Liver (tissue), 9 donors: ENCODE data around the gene TUBB4B. TPM values are rescaled to one million over a fixed set of nuclear protein-coding genes. Genes with fewer than 3 reads are reported as not detected.

Experiments used
- DNase-seq: peaks from one replicate; pipeline ENCODE4 v3.0.0-alpha.2; 2017; ENCODE audit warnings: low spot score
- H3K27ac ChIP-seq, 2 donors: one replicate each; pipeline ENCODE4 v1.7.0; 2013; ENCODE audit warnings: inconsistent platforms in 2 of 2, low read length in 2 of 2, control low read depth in 1 of 2, low read depth in 1 of 2, mild to moderate bottlenecking in 1 of 2
- H3K27me3 ChIP-seq, 4 donors: one replicate each; pipeline versions ENCODE4 v1.6.1 to v1.7.0; 2013; ENCODE audit warnings: low read length in 3 of 4, inconsistent platforms in 1 of 4, mild to moderate bottlenecking in 1 of 4, moderate library complexity in 1 of 4; ENCODE audit not compliant: control insufficient read depth in 4 of 4, insufficient read depth in 4 of 4
- H3K36me3 ChIP-seq, 4 donors: one replicate each; pipeline versions ENCODE4 v1.6.1 to v1.7.0; 2013; ENCODE audit warnings: low read length in 3 of 4, mild to moderate bottlenecking in 3 of 4, low read depth in 1 of 4, moderate library complexity in 1 of 4; ENCODE audit not compliant: control insufficient read depth in 4 of 4, insufficient read depth in 3 of 4
- H3K4me1 ChIP-seq, 4 donors: one replicate each; pipeline versions ENCODE4 v1.6.1 to v1.7.0; 2013; ENCODE audit warnings: low read length in 3 of 4, mild to moderate bottlenecking in 3 of 4, moderate library complexity in 1 of 4; ENCODE audit not compliant: control insufficient read depth in 4 of 4, insufficient read depth in 4 of 4
- H3K4me3 ChIP-seq, 3 donors: one replicate each; pipeline versions ENCODE4 v1.6.1 to v1.7.0; 2013; ENCODE audit warnings: low read length in 3 of 3, control low read depth in 1 of 3, low read depth in 1 of 3, mild to moderate bottlenecking in 1 of 3
- H3K9ac ChIP-seq, 2 donors: one replicate each; pipeline ENCODE4 v1.7.0; 2013; ENCODE audit warnings: low read length in 2 of 2, mild to moderate bottlenecking in 2 of 2, moderate library complexity in 2 of 2, control low read depth in 1 of 2, low read depth in 1 of 2
- H3K9me3 ChIP-seq, 4 donors: one replicate each; pipeline versions ENCODE4 v1.6.1 to v1.7.0; 2013; ENCODE audit warnings: low read length in 3 of 4; ENCODE audit not compliant: control insufficient read depth in 4 of 4
- EGR1 ChIP-seq, 2 donors: IDR thresholded peaks; 2 replicates each; pipeline ENCODE4 v1.6.1; 2016 to 2018; ENCODE audit warnings: antibody characterized with exemption in 2 of 2, low read depth in 2 of 2
- FOXA1 ChIP-seq: IDR thresholded peaks from 2 replicates; pipeline ENCODE4 v1.6.1; 2016; ENCODE audit warnings: antibody characterized with exemption
- FOXA2 ChIP-seq: IDR thresholded peaks from 2 replicates; pipeline ENCODE4 v1.6.1; 2016; ENCODE audit warnings: antibody characterized with exemption
- GABPA ChIP-seq, 2 donors: IDR thresholded peaks in 1 of 2; conservative IDR thresholded peaks in 1 of 2; 2 replicates each; pipeline ENCODE4 v1.6.1; 2016; ENCODE audit warnings: antibody characterized with exemption in 2 of 2, mild to moderate bottlenecking in 1 of 2, moderate library complexity in 1 of 2
- HNF4A ChIP-seq, 2 donors: conservative IDR thresholded peaks; 2 replicates each; pipeline ENCODE4 v1.6.1; 2016; ENCODE audit warnings: antibody characterized with exemption in 2 of 2, mild to moderate bottlenecking in 2 of 2
- HNF4G ChIP-seq: IDR thresholded peaks from 2 replicates; pipeline ENCODE4 v1.6.1; 2016; ENCODE audit warnings: antibody characterized with exemption
- JUND ChIP-seq, 2 donors: IDR thresholded peaks; 2 replicates each; pipeline ENCODE4 v1.6.1; 2016; ENCODE audit warnings: antibody characterized with exemption in 2 of 2
- NR2F2 ChIP-seq: IDR thresholded peaks from 2 replicates; pipeline ENCODE4 v1.6.1; 2016; ENCODE audit warnings: antibody characterized with exemption
- RAD21 ChIP-seq, 2 donors: IDR thresholded peaks; 2 replicates each; pipeline ENCODE4 v1.6.1; 2016; ENCODE audit warnings: antibody characterized with exemption in 2 of 2, mild to moderate bottlenecking in 2 of 2
- RXRA ChIP-seq, 2 donors: IDR thresholded peaks; 2 replicates each; pipeline ENCODE4 v1.6.1; 2017 to 2018; ENCODE audit warnings: antibody characterized with exemption in 2 of 2, mild to moderate bottlenecking in 1 of 2
- SP1 ChIP-seq: IDR thresholded peaks from 2 replicates; pipeline ENCODE4 v1.6.1; 2018; ENCODE audit warnings: antibody characterized with exemption, mild to moderate bottlenecking
- TAF1 ChIP-seq: conservative IDR thresholded peaks from 2 replicates; pipeline ENCODE4 v1.6.1; 2016; ENCODE audit warnings: antibody characterized with exemption, mild to moderate bottlenecking
- YY1 ChIP-seq: IDR thresholded peaks from 2 replicates; pipeline ENCODE4 v1.6.1; 2016; ENCODE audit warnings: antibody characterized with exemption, mild to moderate bottlenecking
- WGBS: extraction: QIAGEN DNeasy Blood & Tissue Kit; methylation state at CpG from one replicate; pipeline ENCODE4 v1.1.7; 2013; 5-methylcytosine and 5-hydroxymethylcytosine counted together
- polyA plus RNA-seq, 2 donors: library from polyadenylated mRNA; stranded (reverse) in 1 of 2; unstranded in 1 of 2; fragments of 200-250 nt in 1 of 2; fragments of >200 nt in 1 of 2; fragmentation: Nextera tagmentation in 1 of 2; extraction: Ambion mirVana in 1 of 2; gene quantifications; one replicate each; pipeline versions ENCODE4 v1.2.1 to v1.2.3, GENCODE V29; 2013 to 2015
- total RNA-seq, 2 donors: library from RNA; depleted of rRNA; stranded (reverse); fragments of >200 nt; gene quantifications; one replicate each; pipeline ENCODE4 v1.2.3, GENCODE V29; 2014
- TF ChIP-seq, protein P1 (sequence below): IDR thresholded peaks from 2 replicates; pipeline ENCODE4 v1.6.1; 2016; ENCODE audit warnings: antibody characterized with exemption
- TF ChIP-seq, protein P2 (sequence below): IDR thresholded peaks from 2 replicates; pipeline ENCODE4 v1.6.1; 2016; ENCODE audit warnings: antibody characterized with exemption, mild to moderate bottlenecking
- TF ChIP-seq, protein P3 (sequence below): fragments of 150-350 bp; IDR thresholded peaks from 2 replicates; pipeline ENCODE4 v1.5.1; 2017; ENCODE audit warnings: improper control_type of control experiment, low read depth, low read length; ENCODE audit not compliant: missing input control
- TF ChIP-seq, protein P4 (sequence below): IDR thresholded peaks from 2 replicates; pipeline ENCODE4 v1.6.1; 2016; ENCODE audit warnings: antibody characterized with exemption
- TF ChIP-seq, protein P5 (sequence below): IDR thresholded peaks from 2 replicates; pipeline ENCODE4 v1.6.1; 2016; ENCODE audit warnings: antibody characterized with exemption
- donor health status: healthy.
- donor health status: healthy.
- donor health status: healthy.
- donor health status: healthy.
- donor health status: healthy.

The TUBB4B gene
- total and polyA plus RNA-seq, 4 donors, result 173 to 199 (median 185) TPM

DNA sequence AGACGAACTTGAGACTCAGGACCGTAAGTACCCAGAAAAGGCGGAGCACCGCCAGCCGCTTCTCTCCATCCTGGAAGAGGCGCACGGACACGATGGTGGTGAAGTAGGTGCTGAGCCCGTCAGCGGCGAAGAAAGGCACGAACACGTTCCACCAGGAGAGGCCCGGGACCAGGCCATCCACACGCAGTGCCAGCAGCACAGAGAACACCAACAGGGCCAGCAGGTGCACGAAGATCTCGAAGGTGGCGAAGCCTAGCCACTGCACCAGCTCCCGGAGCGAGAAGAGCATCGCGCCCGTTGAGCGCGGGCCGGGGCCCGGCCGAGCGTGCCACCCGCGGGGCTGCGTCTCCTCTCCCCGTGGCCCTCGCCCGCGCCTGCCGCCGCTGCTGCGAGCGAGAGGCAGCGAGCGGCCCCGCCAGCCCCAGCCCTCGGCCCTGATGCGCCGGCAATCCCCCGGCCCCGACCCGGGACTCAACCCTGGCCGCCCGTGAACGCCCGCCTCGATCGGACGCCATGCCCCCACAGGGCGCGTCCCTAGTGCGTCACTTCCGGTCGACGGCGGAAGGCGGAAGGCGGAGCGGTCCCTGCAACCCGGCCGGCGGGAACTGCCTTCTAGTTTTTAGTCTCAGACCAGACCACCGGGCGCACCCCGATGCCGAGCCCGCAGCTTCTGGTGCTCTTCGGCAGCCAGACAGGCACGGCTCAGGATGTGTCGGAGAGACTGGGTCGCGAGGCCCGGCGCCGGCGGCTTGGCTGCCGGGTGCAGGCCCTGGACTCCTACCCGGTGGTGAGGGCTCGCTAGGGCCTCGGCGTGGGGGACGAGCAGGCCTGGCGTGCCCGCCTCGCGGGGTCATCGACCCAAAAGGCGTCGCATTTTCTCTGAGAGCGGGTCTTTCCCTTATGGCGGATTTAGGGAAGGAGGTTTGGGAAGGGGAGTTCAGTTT, 35.7 kb upstream of the TUBB4B start, which contains the start of the genes NDOR1 and TMEM203:
Gene NDOR1 (plus strand): TSS at position 575 of the 944 bp plus-strand sequence. CDS start 78 bp downstream, at position 653.
Gene TMEM203 (minus strand): TSS at position 523 of the 944 bp plus-strand sequence. CDS start 234 bp downstream, at position 289.
- Histone ChIP-seq H3K36me3 (peaks cover 0 to 5% (median 0%) of the 10 kb centered on the region in 4 donors), H3K27me3 (no peaks in the 10 kb centered on the region), H3K4me1 (peaks cover 25 to 62% (median 55%) of the 10 kb centered on the region in 4 donors), H3K9me3 (no peaks in the 10 kb centered on the region), H3K27ac (peak within 1 kb of the TSS; percentile 45 to 73), H3K4me3 (peak within 1 kb of the TSS; percentile 90 to 98 (median 96)), H3K9ac (peak within 1 kb of the TSS; percentile 64 to 82)
- under 1% methylated on average over 98 of the region's 98 CpGs for WGBS
- DNase-seq, result peak; percentile 95
- TF ChIP-seq YY1, result peak; percentile 94
- TF ChIP-seq TAF1, result no peak
- TF ChIP-seq, protein P1, sequence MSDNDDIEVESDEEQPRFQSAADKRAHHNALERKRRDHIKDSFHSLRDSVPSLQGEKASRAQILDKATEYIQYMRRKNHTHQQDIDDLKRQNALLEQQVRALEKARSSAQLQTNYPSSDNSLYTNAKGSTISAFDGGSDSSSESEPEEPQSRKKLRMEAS, result no peak
- TF ChIP-seq NR2F2, result no peak
- no peak for TF ChIP-seq RXRA (IDR thresholded peaks at IDR 0.05)
- TF ChIP-seq FOXA2, result no peak
- no peak for TF ChIP-seq HNF4A (conservative IDR thresholded peaks at IDR 0.05)
- TF ChIP-seq FOXA1, result no peak
- TF ChIP-seq, protein P2, sequence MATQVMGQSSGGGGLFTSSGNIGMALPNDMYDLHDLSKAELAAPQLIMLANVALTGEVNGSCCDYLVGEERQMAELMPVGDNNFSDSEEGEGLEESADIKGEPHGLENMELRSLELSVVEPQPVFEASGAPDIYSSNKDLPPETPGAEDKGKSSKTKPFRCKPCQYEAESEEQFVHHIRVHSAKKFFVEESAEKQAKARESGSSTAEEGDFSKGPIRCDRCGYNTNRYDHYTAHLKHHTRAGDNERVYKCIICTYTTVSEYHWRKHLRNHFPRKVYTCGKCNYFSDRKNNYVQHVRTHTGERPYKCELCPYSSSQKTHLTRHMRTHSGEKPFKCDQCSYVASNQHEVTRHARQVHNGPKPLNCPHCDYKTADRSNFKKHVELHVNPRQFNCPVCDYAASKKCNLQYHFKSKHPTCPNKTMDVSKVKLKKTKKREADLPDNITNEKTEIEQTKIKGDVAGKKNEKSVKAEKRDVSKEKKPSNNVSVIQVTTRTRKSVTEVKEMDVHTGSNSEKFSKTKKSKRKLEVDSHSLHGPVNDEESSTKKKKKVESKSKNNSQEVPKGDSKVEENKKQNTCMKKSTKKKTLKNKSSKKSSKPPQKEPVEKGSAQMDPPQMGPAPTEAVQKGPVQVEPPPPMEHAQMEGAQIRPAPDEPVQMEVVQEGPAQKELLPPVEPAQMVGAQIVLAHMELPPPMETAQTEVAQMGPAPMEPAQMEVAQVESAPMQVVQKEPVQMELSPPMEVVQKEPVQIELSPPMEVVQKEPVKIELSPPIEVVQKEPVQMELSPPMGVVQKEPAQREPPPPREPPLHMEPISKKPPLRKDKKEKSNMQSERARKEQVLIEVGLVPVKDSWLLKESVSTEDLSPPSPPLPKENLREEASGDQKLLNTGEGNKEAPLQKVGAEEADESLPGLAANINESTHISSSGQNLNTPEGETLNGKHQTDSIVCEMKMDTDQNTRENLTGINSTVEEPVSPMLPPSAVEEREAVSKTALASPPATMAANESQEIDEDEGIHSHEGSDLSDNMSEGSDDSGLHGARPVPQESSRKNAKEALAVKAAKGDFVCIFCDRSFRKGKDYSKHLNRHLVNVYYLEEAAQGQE, result no peak
- no peak for TF ChIP-seq SP1
- no peak for TF ChIP-seq JUND (IDR thresholded peaks at IDR 0.05)
- TF ChIP-seq, protein P3, sequence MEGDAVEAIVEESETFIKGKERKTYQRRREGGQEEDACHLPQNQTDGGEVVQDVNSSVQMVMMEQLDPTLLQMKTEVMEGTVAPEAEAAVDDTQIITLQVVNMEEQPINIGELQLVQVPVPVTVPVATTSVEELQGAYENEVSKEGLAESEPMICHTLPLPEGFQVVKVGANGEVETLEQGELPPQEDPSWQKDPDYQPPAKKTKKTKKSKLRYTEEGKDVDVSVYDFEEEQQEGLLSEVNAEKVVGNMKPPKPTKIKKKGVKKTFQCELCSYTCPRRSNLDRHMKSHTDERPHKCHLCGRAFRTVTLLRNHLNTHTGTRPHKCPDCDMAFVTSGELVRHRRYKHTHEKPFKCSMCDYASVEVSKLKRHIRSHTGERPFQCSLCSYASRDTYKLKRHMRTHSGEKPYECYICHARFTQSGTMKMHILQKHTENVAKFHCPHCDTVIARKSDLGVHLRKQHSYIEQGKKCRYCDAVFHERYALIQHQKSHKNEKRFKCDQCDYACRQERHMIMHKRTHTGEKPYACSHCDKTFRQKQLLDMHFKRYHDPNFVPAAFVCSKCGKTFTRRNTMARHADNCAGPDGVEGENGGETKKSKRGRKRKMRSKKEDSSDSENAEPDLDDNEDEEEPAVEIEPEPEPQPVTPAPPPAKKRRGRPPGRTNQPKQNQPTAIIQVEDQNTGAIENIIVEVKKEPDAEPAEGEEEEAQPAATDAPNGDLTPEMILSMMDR, result peak; percentile 4
- TF ChIP-seq RAD21 (IDR thresholded peaks at IDR 0.05), result peak in 1 of 2 donors; percentile 16
- peak; percentile 84 to 96 for TF ChIP-seq GABPA (IDR thresholded peaks at IDR 0.05 in 1 of 2, conservative IDR thresholded peaks at IDR 0.05 in 1 of 2)
- no peak for TF ChIP-seq EGR1 (IDR thresholded peaks at IDR 0.05; ENCODE audit: low read depth in 2 of 2)
- TF ChIP-seq, protein P4, sequence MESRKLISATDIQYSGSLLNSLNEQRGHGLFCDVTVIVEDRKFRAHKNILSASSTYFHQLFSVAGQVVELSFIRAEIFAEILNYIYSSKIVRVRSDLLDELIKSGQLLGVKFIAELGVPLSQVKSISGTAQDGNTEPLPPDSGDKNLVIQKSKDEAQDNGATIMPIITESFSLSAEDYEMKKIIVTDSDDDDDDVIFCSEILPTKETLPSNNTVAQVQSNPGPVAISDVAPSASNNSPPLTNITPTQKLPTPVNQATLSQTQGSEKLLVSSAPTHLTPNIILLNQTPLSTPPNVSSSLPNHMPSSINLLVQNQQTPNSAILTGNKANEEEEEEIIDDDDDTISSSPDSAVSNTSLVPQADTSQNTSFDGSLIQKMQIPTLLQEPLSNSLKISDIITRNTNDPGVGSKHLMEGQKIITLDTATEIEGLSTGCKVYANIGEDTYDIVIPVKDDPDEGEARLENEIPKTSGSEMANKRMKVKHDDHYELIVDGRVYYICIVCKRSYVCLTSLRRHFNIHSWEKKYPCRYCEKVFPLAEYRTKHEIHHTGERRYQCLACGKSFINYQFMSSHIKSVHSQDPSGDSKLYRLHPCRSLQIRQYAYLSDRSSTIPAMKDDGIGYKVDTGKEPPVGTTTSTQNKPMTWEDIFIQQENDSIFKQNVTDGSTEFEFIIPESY, result no peak
- no peak for TF ChIP-seq HNF4G
- TF ChIP-seq, protein P5, sequence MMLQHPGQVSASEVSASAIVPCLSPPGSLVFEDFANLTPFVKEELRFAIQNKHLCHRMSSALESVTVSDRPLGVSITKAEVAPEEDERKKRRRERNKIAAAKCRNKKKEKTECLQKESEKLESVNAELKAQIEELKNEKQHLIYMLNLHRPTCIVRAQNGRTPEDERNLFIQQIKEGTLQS, result no peak
